Stimulated activated CD4-positive, alpha-beta T cell treated with anti-CD3 and anti-CD28 coated beads, Interleukin-1b, Interleukin-23, amount 100 ng/mL, for 48 hours (primary cell): ENCODE results near the gene MKX.

ENCODE experiments used
- DNase-seq: peaks from one replicate; pipeline ENCODE4 v3.0.0-alpha.2; 2020

Gene MKX

GRCh38 chr10:27643301-27643700 lies 102.3 kb downstream of the MKX start:
- no peak for DNase-seq

- no peak for DNase-seq
Measured at GRCh38 chr10:27642023-27642589, 103.5 kb downstream of the MKX start.

- DNase-seq: no peak
Measured at GRCh38 chr10:27638071-27638750, 107.4 kb downstream of the MKX start.

GRCh38 chr10:27637601-27638000 lies 108.0 kb downstream of the MKX start:
- no peak for DNase-seq

GRCh38 chr10:27636816-27637215 lies 108.8 kb downstream of the MKX start:
- DNase-seq: no peak

GRCh38 chr10:27635699-27636270 lies 109.8 kb downstream of the MKX start:
- DNase-seq: no peak

GRCh38 chr10:27635290-27635689 lies 110.3 kb downstream of the MKX start:
- no peak for DNase-seq

GRCh38 chr10:27628621-27629020 lies 117.0 kb downstream of the MKX start:
- no peak for DNase-seq

- DNase-seq: no peak
Measured at GRCh38 chr10:27626890-27627289, 118.7 kb downstream of the MKX start.

GRCh38 chr10:27625452-27626211 lies 120.0 kb downstream of the MKX start:
- DNase-seq: no peak

- DNase-seq: no peak
Measured at GRCh38 chr10:27624941-27625340, 120.7 kb downstream of the MKX start.
